ENCODE measurements around the gene TPSD1. TPM values are rescaled to one million over a fixed set of nuclear protein-coding genes. Genes with fewer than 3 reads are reported as not detected.
A peak's percentile ranks its signal among the peaks of the same experiment; 100 is the strongest.

TPSD1 gene
- total and polyA plus RNA-seq, 2 donors (not counting 1 experiment from before 2014, with no cell fraction given) = not detected

DNA sequence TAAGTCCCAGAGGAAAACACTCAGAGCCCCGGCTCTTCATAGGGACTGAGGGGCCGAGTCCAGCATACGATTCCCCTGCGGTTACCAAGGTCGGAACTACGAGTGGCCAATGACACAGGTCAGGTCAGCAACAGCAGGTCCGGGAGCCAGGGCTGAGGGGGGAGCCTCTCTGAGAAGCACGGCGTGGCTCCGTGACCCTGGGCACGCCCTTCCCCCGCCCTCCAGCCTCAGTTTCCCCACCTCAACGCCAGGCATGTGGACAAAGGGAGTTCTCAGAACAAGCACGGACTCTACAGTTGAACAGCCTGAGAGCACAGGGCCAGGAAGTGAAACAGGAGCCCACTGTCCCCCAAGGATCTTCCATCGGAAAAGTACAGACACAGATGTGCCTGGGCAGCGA, 25.6 kb downstream of the TPSD1 start:
- peaks cover 2% of the 10 kb centered on the region for H3K4me1 Mint-ChIP-seq
- peaks cover 3% of the 10 kb centered on the region for H3K27me3 Mint-ChIP-seq
- POLR2A ChIA-PET = no interaction called here
- no peaks in the 10 kb centered on the region for H3K4me1 ChIP-seq (ENCODE audit: control insufficient read depth in 2 of 2, insufficient read depth in 2 of 2, low read length in 2 of 2)
- ATAC-seq (ENCODE audit: low read depth) (no peak), DNase-seq (no peak)
- H4K20me1 ChIP-seq (ENCODE audit: control insufficient read depth, insufficient read depth, low read length, poor library complexity, severe bottlenecking) = no peaks in the 10 kb centered on the region
- intact Hi-C loops (cut with micrococcal nuclease) = no loop called here
- H3K27me3 ChIP-seq (replicated peaks in 1 of 4; ENCODE audit: control extremely low read depth in 1 of 4, control insufficient read depth in 3 of 4, insufficient read depth in 4 of 4, low read length in 3 of 4) = peaks cover 0 to 5% (median 1%) of the 10 kb centered on the region in 4 experiments
- no peaks in the 10 kb centered on the region for H3K9me3 ChIP-seq (ENCODE audit: control extremely low read depth in 1 of 3, control insufficient read depth in 2 of 3, insufficient read depth in 1 of 3, low read length in 2 of 3)
- H3K9ac ChIP-seq (ENCODE audit: low read length) = no peak overlapping the region
- no peaks in the 10 kb centered on the region for H3K9me3 Mint-ChIP-seq (ENCODE audit: insufficient read depth)
- H3K36me3 ChIP-seq (replicated peaks in 1 of 2; ENCODE audit: control extremely low read depth in 1 of 2, control insufficient read depth in 1 of 2, extremely low read depth in 1 of 2, insufficient read depth in 2 of 2, low read length in 1 of 2) = no peaks in the 10 kb centered on the region
- H3K27ac ChIP-seq (ENCODE audit: low read length in 2 of 2) = no peak overlapping the region
- CTCF ChIA-PET = no interaction called here
- no peak overlapping the region for H3K4me3 Mint-ChIP-seq
- no peak overlapping the region for H2AFZ ChIP-seq (ENCODE audit: insufficient read depth, low read depth, low read length, poor library complexity, severe bottlenecking)
- H3K27ac Mint-ChIP-seq = no peak overlapping the region
- H3K4me3 ChIP-seq (ENCODE audit: control extremely low read depth in 1 of 5, extremely low read depth in 1 of 5, insufficient read depth in 1 of 5, low read depth in 2 of 5, low read length in 4 of 5) = no peak overlapping the region
- no peak overlapping the region for H3K4me2 ChIP-seq (replicated peaks; ENCODE audit: low read depth, low read length, poor library complexity, severe bottlenecking)
- H3K79me2 ChIP-seq (ENCODE audit: control insufficient read depth, insufficient read depth, low read length) = no peaks in the 10 kb centered on the region
- WGBS (ENCODE audit: insufficient coverage) = 87% methylated on average over 16 of the region's 16 CpGs
- TF ChIP-seq EZH2 (IDR thresholded peaks at IDR 0.05; ENCODE audit: borderline replicate concordance, insufficient read depth, low read depth, low read length, poor library complexity, severe bottlenecking) = no peak
- TF ChIP-seq, protein P1, sequence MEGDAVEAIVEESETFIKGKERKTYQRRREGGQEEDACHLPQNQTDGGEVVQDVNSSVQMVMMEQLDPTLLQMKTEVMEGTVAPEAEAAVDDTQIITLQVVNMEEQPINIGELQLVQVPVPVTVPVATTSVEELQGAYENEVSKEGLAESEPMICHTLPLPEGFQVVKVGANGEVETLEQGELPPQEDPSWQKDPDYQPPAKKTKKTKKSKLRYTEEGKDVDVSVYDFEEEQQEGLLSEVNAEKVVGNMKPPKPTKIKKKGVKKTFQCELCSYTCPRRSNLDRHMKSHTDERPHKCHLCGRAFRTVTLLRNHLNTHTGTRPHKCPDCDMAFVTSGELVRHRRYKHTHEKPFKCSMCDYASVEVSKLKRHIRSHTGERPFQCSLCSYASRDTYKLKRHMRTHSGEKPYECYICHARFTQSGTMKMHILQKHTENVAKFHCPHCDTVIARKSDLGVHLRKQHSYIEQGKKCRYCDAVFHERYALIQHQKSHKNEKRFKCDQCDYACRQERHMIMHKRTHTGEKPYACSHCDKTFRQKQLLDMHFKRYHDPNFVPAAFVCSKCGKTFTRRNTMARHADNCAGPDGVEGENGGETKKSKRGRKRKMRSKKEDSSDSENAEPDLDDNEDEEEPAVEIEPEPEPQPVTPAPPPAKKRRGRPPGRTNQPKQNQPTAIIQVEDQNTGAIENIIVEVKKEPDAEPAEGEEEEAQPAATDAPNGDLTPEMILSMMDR (IDR thresholded peaks at IDR 0.05) = no peak

DNA sequence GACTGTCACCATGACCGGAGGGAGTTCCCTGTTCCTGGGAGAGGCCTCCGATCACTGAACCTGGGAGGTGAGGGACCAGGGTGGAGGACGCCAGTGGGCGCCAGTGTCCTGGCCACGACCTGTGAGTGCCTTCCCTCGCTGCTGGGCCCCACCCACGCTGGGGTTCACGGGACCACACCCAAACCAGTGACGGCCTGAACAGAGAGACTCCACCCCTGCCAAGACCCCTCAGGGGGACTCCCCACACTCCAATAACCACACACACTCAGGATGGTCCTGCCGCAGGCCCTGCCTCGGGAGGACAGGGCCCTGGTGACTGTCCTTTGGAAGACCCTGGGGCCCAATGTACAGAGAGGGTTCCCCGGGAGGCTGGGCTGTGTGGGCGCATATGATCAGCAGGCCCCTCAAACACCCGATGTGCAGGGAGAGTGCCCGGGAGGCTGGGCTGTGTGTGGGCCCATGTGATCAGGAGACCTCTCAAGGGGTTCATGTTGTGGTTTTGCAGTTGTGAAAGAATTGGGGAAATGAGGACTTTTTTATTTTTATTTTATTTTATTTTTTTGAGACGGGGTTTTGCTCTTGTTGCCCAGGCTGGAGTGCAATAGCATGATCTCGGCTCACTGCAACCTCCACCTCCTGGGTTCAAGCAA, 26.6 kb downstream of the TPSD1 start:
- intact Hi-C loops (cut with micrococcal nuclease) = no loop called here
- DNase-seq = no peak
- H3K27ac Mint-ChIP-seq = no peak overlapping the region
- Histone ChIP-seq H2AFZ (ENCODE audit: insufficient read depth, low read depth, low read length, poor library complexity, severe bottlenecking) (no peak overlapping the region), H3K9me3 (ENCODE audit: control extremely low read depth in 1 of 3, control insufficient read depth in 2 of 3, insufficient read depth in 1 of 3, low read length in 2 of 3) (no peaks in the 10 kb centered on the region), H3K9ac (ENCODE audit: low read length) (no peak overlapping the region), H3K4me2 (replicated peaks; ENCODE audit: low read depth, low read length, poor library complexity, severe bottlenecking) (peak overlapping the region; percentile 14), H3K27me3 (replicated peaks in 1 of 4; ENCODE audit: control extremely low read depth in 1 of 4, control insufficient read depth in 3 of 4, insufficient read depth in 4 of 4, low read length in 3 of 4) (peaks cover 0 to 2% (median 1%) of the 10 kb centered on the region in 4 experiments), H3K27ac (ENCODE audit: low read length in 2 of 2) (no peak overlapping the region), H3K36me3 (replicated peaks in 1 of 2; ENCODE audit: control extremely low read depth in 1 of 2, control insufficient read depth in 1 of 2, extremely low read depth in 1 of 2, insufficient read depth in 2 of 2, low read length in 1 of 2) (no peaks in the 10 kb centered on the region), H3K4me3 (ENCODE audit: control extremely low read depth in 1 of 5, extremely low read depth in 1 of 5, insufficient read depth in 1 of 5, low read depth in 2 of 5, low read length in 4 of 5) (no peak overlapping the region), H3K79me2 (ENCODE audit: control insufficient read depth, insufficient read depth, low read length) (no peaks in the 10 kb centered on the region), H3K4me1 (ENCODE audit: control insufficient read depth in 2 of 2, insufficient read depth in 2 of 2, low read length in 2 of 2) (no peaks in the 10 kb centered on the region), H4K20me1 (ENCODE audit: control insufficient read depth, insufficient read depth, low read length, poor library complexity, severe bottlenecking) (no peaks in the 10 kb centered on the region)
- H3K4me3 Mint-ChIP-seq = no peak overlapping the region
- ATAC-seq (ENCODE audit: low read depth) = peak; percentile 31
- H3K9me3 Mint-ChIP-seq (ENCODE audit: insufficient read depth) = no peaks in the 10 kb centered on the region
- TF ChIP-seq EZH2 (IDR thresholded peaks at IDR 0.05; ENCODE audit: borderline replicate concordance, insufficient read depth, low read depth, low read length, poor library complexity, severe bottlenecking) = no peak
- TF ChIP-seq, protein P1 (IDR thresholded peaks at IDR 0.05) = no peak
- CTCF ChIA-PET = no interaction called here
- WGBS (ENCODE audit: insufficient coverage) = 63% methylated on average over 15 of the region's 17 CpGs
- peaks cover 2% of the 10 kb centered on the region for H3K4me1 Mint-ChIP-seq
- POLR2A ChIA-PET = no interaction called here
- H3K27me3 Mint-ChIP-seq = peaks cover 3% of the 10 kb centered on the region
